K562 (cell line): Measurements from ENCODE around the gene FRMPD2. TPM values are rescaled to one million over a fixed set of nuclear protein-coding genes. Genes with fewer than 3 reads are reported as not detected.

Experiments used
- ARNT ChIP-seq, 2 experiments: fragments of 450-650 bp; IDR thresholded peaks; 2 replicates each; pipeline ENCODE4 v1.6.1; 2016; ENCODE audit warnings: mild to moderate bottlenecking in 1 of 2
- CHD7 ChIP-seq: fragments of 200-600 bp; sonication (generic); IDR thresholded peaks from one replicate; pipeline ENCODE4 v1.6.1; 2012; ENCODE audit warnings: mild to moderate bottlenecking, low read depth, low read length, inconsistent platforms
- KHSRP ChIP-seq: fragments of 450-650 bp; IDR thresholded peaks from 2 replicates; pipeline ENCODE4 v1.6.1; 2017
- SMAD2 ChIP-seq: fragments of 150-350 bp; IDR thresholded peaks from 2 replicates; pipeline ENCODE4 v1.6.1; 2014; ENCODE audit warnings: low read depth, mild to moderate bottlenecking, low read length
- ZNF695 ChIP-seq: fragments of 450-650 bp; formaldehyde crosslinking; IDR thresholded peaks from 2 replicates; pipeline ENCODE4 v1.4.0; 2020; ENCODE audit warnings: mild to moderate bottlenecking, moderate library complexity
- ZNF696 ChIP-seq: fragments of 250-450 bp; sonication (Bioruptor Pico); conservative IDR thresholded peaks from 2 replicates; pipeline ENCODE4 v1.4.0; 2020; ENCODE audit warnings: mild to moderate bottlenecking, moderate library complexity
- polyA plus RNA-seq, 8 experiments: library from polyadenylated mRNA; depleted of rRNA in 4 of 8; stranded (reverse) in 5 of 8; unstranded in 3 of 8; fragments of >200 nt; fragmentation: Nextera tagmentation in 2 of 8; fragmentation: Illumina TruSeq in 1 of 8; extraction: Ambion mirVana in 2 of 8; extraction: Trizol in 1 of 8; gene quantifications; 2 replicates each; pipeline versions ENCODE4 v1.2.1 to v1.2.3, GENCODE V29; 2011 to 2014; ENCODE audit warnings: inconsistent platforms in 1 of 8, missing spikeins in 1 of 8
- total RNA-seq, 7 experiments: library from RNA; depleted of rRNA in 6 of 7; stranded (reverse); fragments of >200 nt in 6 of 7; fragmentation: Illumina TruSeq in 2 of 7; extraction: Trizol in 2 of 7; gene quantifications; 2 replicates each; pipeline versions ENCODE4 v1.2.1 to v1.2.3, GENCODE V29; 2011 to 2021; ENCODE audit warnings: low replicate concordance in 1 of 7

Gene FRMPD2
- total and polyA plus RNA-seq, 9 of the 15 experiments (the other 6 are each of a cell fraction or from before 2014, with no cell fraction given) = 0.12 to 0.95 (median 0.33) TPM

- TF ChIP-seq CHD7 = no peak
- no peak for TF ChIP-seq ZNF695 (CRISPR knock-in tag)
- TF ChIP-seq ARNT (IDR thresholded peaks at IDR 0.05) = no peak
- no peak for TF ChIP-seq KHSRP
- TF ChIP-seq SMAD2 = no peak
- TF ChIP-seq ZNF696 (CRISPR knock-in tag) = no peak
Measured at GRCh38 chr10:48306870-48307710, 32.6 kb upstream of the FRMPD2 start (continued).
